ENCODE data around the gene POU6F1. TPM values are rescaled to one million over a fixed set of nuclear protein-coding genes. Genes with fewer than 3 reads are reported as not detected.
A peak's percentile ranks its signal among the peaks of the same experiment; 100 is the strongest.

POU6F1 gene
- total and polyA plus RNA-seq, 9 of the 15 experiments (the other 6 are each of a cell fraction or from before 2014, with no cell fraction given) = 0.14 to 3.3 (median 1.1) TPM

- CTCF ChIA-PET (ENCODE audit: low intra/inter-chr PET ratio) = no interaction called here
- Histone ChIP-seq H4K20me1 (replicated peaks; ENCODE audit: control insufficient read depth, insufficient read depth, low read length) (no peaks in the 10 kb centered on the region), H2AFZ (ENCODE audit: low read depth, low read length) (no peak overlapping the region), H3K4me3 (no peak overlapping the region), H3K27ac (ENCODE audit: extremely low read depth, low read depth, low read length) (no peak overlapping the region), H3K9ac (ENCODE audit: insufficient read depth in 1 of 2, low read depth in 2 of 2, low read length in 2 of 2) (peak overlapping the region in 1 of 2 experiments; percentile 50; a peak in 1 of 4 replicates), H3K4me2 (ENCODE audit: insufficient read depth, low read length) (no peak overlapping the region), H3K79me2 (ENCODE audit: control insufficient read depth, insufficient read depth, low read length) (no peaks in the 10 kb centered on the region), H3K27me3 (ENCODE audit: control insufficient read depth in 2 of 2, insufficient read depth in 2 of 2, low read length in 2 of 2) (no peaks in the 10 kb centered on the region), H3K9me1 (ENCODE audit: control insufficient read depth, insufficient read depth, low read length) (no peaks in the 10 kb centered on the region), H3K9me3 (replicated peaks; ENCODE audit: control insufficient read depth, insufficient read depth, low read depth, low read length) (no peaks in the 10 kb centered on the region), H3K4me1 (replicated peaks in 1 of 2; ENCODE audit: control insufficient read depth in 2 of 2, insufficient read depth in 2 of 2, low read length in 2 of 2) (peaks cover 3 to 8% of the 10 kb centered on the region in 2 experiments; a peak in 2 of 5 replicates), H3K36me3 (ENCODE audit: control insufficient read depth, insufficient read depth, low read length) (no peaks in the 10 kb centered on the region)
- in situ Hi-C loops (cut with MboI) = no loop called here
- POLR2A ChIA-PET = interaction anchor here (0.7 to 0.9 kb wide), 3 partner anchors 10 to 46 kb away, joined by 3 read pairs; no protein-coding TSS in a partner anchor
- FAIRE-seq = no peak
- 50% methylated on average over 13 of the region's 14 CpGs for WGBS (ENCODE audit: insufficient coverage, low coverage, missing lambda C conversion rate)
- TF ChIP-seq TAF7 (tag; IDR thresholded peaks at IDR 0.05) (no peak), ATF1 (CRISPR knock-in tag; IDR thresholded peaks at IDR 0.05) (no peak), ATF1 (tag; IDR thresholded peaks at IDR 0.05) (0 out of 2 replicates have a peak, but pooled peaks have one; percentile 24)
- BruUV-seq (replicated peaks) = no TSS peak
- intact Hi-C loops (cut with micrococcal nuclease) = no loop called here
- DNase-seq (ENCODE audit: extremely low read depth in 1 of 4, low spot score in 3 of 4) = peak in 1 of 4 experiments; percentile 5
- no peak for ATAC-seq
Measured at GRCh38 chr12:51189790-51190355, 28.0 kb downstream of the POU6F1 start.

GRCh38 chr12:51188359-51189051 is 29.4 kb downstream of the POU6F1 start:
- Histone ChIP-seq H3K79me2 (ENCODE audit: control insufficient read depth, insufficient read depth, low read length) (no peaks in the 10 kb centered on the region), H4K20me1 (replicated peaks; ENCODE audit: control insufficient read depth, insufficient read depth, low read length) (no peaks in the 10 kb centered on the region), H3K9ac (ENCODE audit: insufficient read depth in 1 of 2, low read depth in 2 of 2, low read length in 2 of 2) (peak overlapping the region in 1 of 2 experiments; percentile 55; a peak in 2 of 4 replicates), H3K9me3 (replicated peaks; ENCODE audit: control insufficient read depth, insufficient read depth, low read depth, low read length) (no peaks in the 10 kb centered on the region), H3K36me3 (ENCODE audit: control insufficient read depth, insufficient read depth, low read length) (no peaks in the 10 kb centered on the region), H3K27ac (ENCODE audit: extremely low read depth, low read depth, low read length) (no peak overlapping the region), H3K27me3 (ENCODE audit: control insufficient read depth in 2 of 2, insufficient read depth in 2 of 2, low read length in 2 of 2) (no peaks in the 10 kb centered on the region), H2AFZ (ENCODE audit: low read depth, low read length) (no peak overlapping the region), H3K9me1 (ENCODE audit: control insufficient read depth, insufficient read depth, low read length) (no peaks in the 10 kb centered on the region), H3K4me3 (no peak overlapping the region), H3K4me1 (replicated peaks in 1 of 2; ENCODE audit: control insufficient read depth in 2 of 2, insufficient read depth in 2 of 2, low read length in 2 of 2) (peaks cover 3 to 13% of the 10 kb centered on the region in 2 experiments; a peak in 3 of 5 replicates), H3K4me2 (ENCODE audit: insufficient read depth, low read length) (no peak overlapping the region)
- intact Hi-C loops (cut with micrococcal nuclease) = no loop called here
- ChIA-PET CTCF (ENCODE audit: low intra/inter-chr PET ratio) (no interaction called here), POLR2A (interaction anchor here (0.7 kb wide), 1 partner anchor 185 kb away, joined by 3 read pairs; no protein-coding TSS in a partner anchor)
- FAIRE-seq = no peak
- 62% methylated on average over 14 of the region's 14 CpGs for WGBS (ENCODE audit: insufficient coverage, low coverage, missing lambda C conversion rate)
- BruUV-seq (replicated peaks) = no TSS peak
- DNase-seq (ENCODE audit: extremely low read depth in 1 of 4, low spot score in 3 of 4) = peak in 2 of 4 experiments; percentile 8 to 10
- TF ChIP-seq HMGXB4 (CRISPR knock-in tag; IDR thresholded peaks at IDR 0.05) = no peak
- no peak for TF ChIP-seq NFE2 (IDR thresholded peaks at IDR 0.05; ENCODE audit: low read depth)
- TF ChIP-seq KHSRP (IDR thresholded peaks at IDR 0.05) = no peak
- TF ChIP-seq MYC (IDR thresholded peaks at IDR 0.05; ENCODE audit: low read depth, low read length) = no peak
- TF ChIP-seq MYC (CRISPR knock-in tag; IDR thresholded peaks at IDR 0.05; ENCODE audit: borderline replicate concordance, low read depth) = no peak
- peak; percentile 26; the same call in 1 of the 2 replicates for TF ChIP-seq PKNOX1 (IDR thresholded peaks at IDR 0.05)
- TF ChIP-seq NONO (IDR thresholded peaks at IDR 0.05; ENCODE audit: low read depth in 2 of 2, low read length in 1 of 2) = no peak
- in situ Hi-C loops (cut with MboI) = no loop called here
- ATAC-seq = no peak

Measured in K562 (cell line).